ENCODE data around the gene BZW1. TPM values are rescaled to one million over a fixed set of nuclear protein-coding genes. Genes with fewer than 3 reads are reported as not detected.

BZW1 gene
- total RNA-seq, 1 experiment from 2014 or later = 624 TPM

GRCh38 chr2:200873560-200873959 lies 61.9 kb downstream of the BZW1 start:
- DNase-seq (ENCODE audit: low read depth) = no peak

Small RNAs within 50 kb of the gene (small RNA-seq; reads per million reads assigned to genes)
- gene RF00019 = not detected
- gene RNA5SP115 = not detected
- not detected for gene RNU1-133P
- gene RNU6-31P = 0.18 reads per million

Other genes starting within 250 kb of the BZW1 start
- 27.6 and 30.8 TPM in 2 replicates for gene AOX1, start 225.9 kb upstream of the BZW1 start, total RNA-seq (2014; rRNA removed; shearing (Covaris generic))
- gene CLK1, start 52.7 kb downstream of the BZW1 start, total RNA-seq (2014; rRNA removed; shearing (Covaris generic)) = 39.3 and 46.1 TPM in 2 replicates
- gene PPIL3, start 77.2 kb downstream of the BZW1 start, total RNA-seq (2014; rRNA removed; shearing (Covaris generic)) = 55.2 and 55.5 TPM in 2 replicates
- gene NIF3L1, start 77.5 kb downstream of the BZW1 start, total RNA-seq (2014; rRNA removed; shearing (Covaris generic)) = 78.9 and 87.4 TPM in 2 replicates
- gene ORC2, start 151.8 kb downstream of the BZW1 start, total RNA-seq (2014; rRNA removed; shearing (Covaris generic)) = 17.4 and 22.1 TPM in 2 replicates